ENCODE data around the gene TSN. TPM values are rescaled to one million over a fixed set of nuclear protein-coding genes. Genes with fewer than 3 reads are reported as not detected.
A peak's percentile ranks its signal among the peaks of the same experiment; 100 is the strongest.

Gene TSN
- total and polyA plus RNA-seq, 10 of the 15 experiments (the other 5 are each of a cell fraction or from before 2014, with no cell fraction given) = 45.6 to 102 (median 59.2) TPM

GRCh38 chr2:121736462-121737336, 18.8 kb upstream of the TSN start, which contains the start of gene NIFK (continued):
- TF ChIP-seq SMARCA5 (IDR thresholded peaks at IDR 0.05) = no peak
- no peak for TF ChIP-seq ESRRA (IDR thresholded peaks at IDR 0.05; ENCODE audit: low read length)
- TF ChIP-seq PRDM15 (CRISPR knock-in tag; IDR thresholded peaks at IDR 0.05) = no peak
- TF ChIP-seq KLF5 (IDR thresholded peaks at IDR 0.05; ENCODE audit: partially characterized antibody) = no peak
- no peak for TF ChIP-seq IRF5 (IDR thresholded peaks at IDR 0.05; ENCODE audit: borderline replicate concordance)
- TF ChIP-seq ELK1 (IDR thresholded peaks at IDR 0.05; ENCODE audit: low read depth, low read length) = 0 out of 2 replicates have a peak, but pooled peaks have one; percentile 11
- TF ChIP-seq PBX3 (IDR thresholded peaks at IDR 0.05; ENCODE audit: insufficient replicate concordance, low read depth, low read length) = no peak
- TF ChIP-seq ZNF217 (IDR thresholded peaks at IDR 0.05) = no peak
- TF ChIP-seq ZNF687 (IDR thresholded peaks at IDR 0.05) = peak; percentile 52
- TF ChIP-seq IRF3 (IDR thresholded peaks at IDR 0.05) = no peak
- no peak for TF ChIP-seq RBBP5 (conservative IDR thresholded peaks at IDR 0.05)
- no peak for TF ChIP-seq ZNF384 (IDR thresholded peaks at IDR 0.05; ENCODE audit: borderline replicate concordance, low read depth, low read length)
- no peak for TF ChIP-seq JUNB (IDR thresholded peaks at IDR 0.05)
- no peak for TF ChIP-seq KAT2A (conservative IDR thresholded peaks at IDR 0.05; ENCODE audit: control insufficient read depth, low read depth, low read length)
- no peak for TF ChIP-seq NFYA (IDR thresholded peaks at IDR 0.05; ENCODE audit: borderline replicate concordance, low read depth, low read length)
- TF ChIP-seq ZSCAN29 (IDR thresholded peaks at IDR 0.05) = no peak
